Hepatocyte (in vitro differentiated cells): ENCODE results near the gene RPL38.

Experiments
- CTCF ChIP-seq: fragments of 200-600 bp; sonication (generic); IDR thresholded peaks from 2 replicates; pipeline ENCODE4 v1.5.1; 2016; ENCODE audit warnings: antibody characterized with exemption, mild to moderate bottlenecking; ENCODE audit not compliant: poor library complexity
- EZH2 ChIP-seq: fragments of 200-600 bp; sonication (generic); IDR thresholded peaks from 2 replicates; pipeline ENCODE4 v1.6.1; 2016; ENCODE audit warnings: antibody characterized with exemption, mild to moderate bottlenecking, borderline replicate concordance

DNA sequence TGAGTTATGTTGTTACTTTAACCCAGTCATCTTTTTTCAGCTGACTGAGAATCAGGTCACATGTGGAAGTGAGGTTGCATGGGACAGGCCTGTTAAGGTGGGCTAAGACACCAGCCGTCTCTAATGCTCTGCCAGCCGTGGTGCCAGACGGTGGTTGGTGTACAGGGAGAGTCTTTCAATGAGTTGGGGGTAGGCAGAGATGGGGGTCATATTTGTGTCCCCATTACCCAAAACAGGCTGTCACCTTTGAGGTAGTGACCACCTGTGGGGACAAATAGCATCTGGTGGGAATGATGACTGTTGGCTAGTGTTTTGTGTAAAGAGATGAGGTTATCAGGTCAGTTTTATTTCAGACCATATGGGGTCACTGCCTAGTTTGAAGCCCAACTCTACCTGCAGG, 1.8 kb downstream of the RPL38 start:
- TF ChIP-seq EZH2 (no peak), CTCF (no peak)
